ENCODE data around the gene ARHGAP23. TPM values are rescaled to one million over a fixed set of nuclear protein-coding genes. Genes with fewer than 3 reads are reported as not detected.

ARHGAP23 gene
- total RNA-seq, 1 experiment from 2014 or later: 97.9 TPM

GRCh38 chr17:38442548-38442947 is 14.3 kb downstream of the ARHGAP23 start:
- no peak overlapping the region for H3K4me2 ChIP-seq (ENCODE audit: insufficient read depth, insufficient read length, low read length)
- no peaks in the 10 kb centered on the region for H3K23me2 ChIP-seq (ENCODE audit: insufficient read length, low read depth, low read length, poor library complexity, severe bottlenecking)
- no peaks in the 10 kb centered on the region for H3K79me1 ChIP-seq (ENCODE audit: insufficient read depth, low read depth, low read length, poor library complexity, severe bottlenecking)
- no peaks in the 10 kb centered on the region for H3K27me3 ChIP-seq (ENCODE audit: insufficient read depth, low read length)
- Mint-ChIP-seq H3K36me3 (ENCODE audit: insufficient read depth in 1 of 3, low read depth in 3 of 3) (peaks cover 0 to 14% (median 0%) of the 10 kb centered on the region in 3 experiments; a peak in 3 of 7 replicates), H3K4me3 (no peak overlapping the region; a peak in 1 of 5 replicates), H3K9me3 (no peaks in the 10 kb centered on the region), H3K4me1 (peaks cover 49 to 51% of the 10 kb centered on the region in 2 experiments), H3K27ac (peak overlapping the region in 2 of 3 experiments; percentile 72 to 93; a peak in 3 of 7 replicates), H3K27me3 (ENCODE audit: low read depth) (no peaks in the 10 kb centered on the region)
- no peak for DNase-seq
- H3K4me1 ChIP-seq (ENCODE audit: insufficient read depth, low read length): peaks cover 6% of the 10 kb centered on the region; the same call in 1 of the 2 replicates
- no peak overlapping the region for H3T11ph ChIP-seq (ENCODE audit: low read length)
- no peak overlapping the region for H3K56ac ChIP-seq (ENCODE audit: insufficient read length, low read depth, low read length)
- H2AK5ac ChIP-seq (ENCODE audit: insufficient read length, low read length): no peak overlapping the region
- no CpG with 5 or more reads among the region's 4 CpGs for WGBS (ENCODE audit: extremely low coverage, insufficient read length, low lambda C conversion rate)
- H3K4ac ChIP-seq (ENCODE audit: low read depth, low read length): no peak overlapping the region
- no peak for TF ChIP-seq CTCF (conservative IDR thresholded peaks at IDR 0.05)
- no peak overlapping the region for H4K5ac ChIP-seq (ENCODE audit: insufficient read length, low read depth, low read length)
- H2BK20ac ChIP-seq (ENCODE audit: low read depth, low read length, poor library complexity, severe bottlenecking): no peak overlapping the region
- no peak overlapping the region for H2BK120ac ChIP-seq (ENCODE audit: low read depth, low read length, poor library complexity, severe bottlenecking)
- peaks cover 6% of the 10 kb centered on the region; the same call in 1 of the 2 replicates for H3K79me2 ChIP-seq (ENCODE audit: insufficient read depth, low read length)
- no peak overlapping the region for H3K9ac ChIP-seq (ENCODE audit: extremely low read depth, insufficient read length, low read length)
- no peaks in the 10 kb centered on the region for H3K9me3 ChIP-seq (ENCODE audit: control insufficient read depth, low read depth, low read length)
- H2AFZ ChIP-seq (ENCODE audit: low read length): no peak overlapping the region
- H4K20me1 ChIP-seq (ENCODE audit: control insufficient read depth, insufficient read depth, insufficient read length): no peaks in the 10 kb centered on the region
- H3K18ac ChIP-seq (ENCODE audit: insufficient read length, low read depth, low read length): no peak overlapping the region
- H3K14ac ChIP-seq (ENCODE audit: insufficient read depth, low read length): no peak overlapping the region
- no peak overlapping the region for H2BK5ac ChIP-seq (ENCODE audit: insufficient read length, low read length)
- H3K27ac ChIP-seq (ENCODE audit: insufficient read length, low read depth, low read length): no peak overlapping the region
- no peak overlapping the region for H2BK15ac ChIP-seq (ENCODE audit: low read depth, low read length)
- H4K8ac ChIP-seq (replicated peaks; ENCODE audit: insufficient read length, low read depth, low read length): no peak overlapping the region
- no peak overlapping the region for H3K23ac ChIP-seq (ENCODE audit: insufficient read length, low read depth, low read length)
- H2BK12ac ChIP-seq (ENCODE audit: insufficient read length, low read depth, low read length): no peak overlapping the region
- H4K91ac ChIP-seq (ENCODE audit: insufficient read length, low read depth, low read length): no peak overlapping the region
